ENCODE measurements around the gene MRPL2.
A peak's percentile ranks its signal among the peaks of the same experiment; 100 is the strongest.

Gene MRPL2

DNA sequence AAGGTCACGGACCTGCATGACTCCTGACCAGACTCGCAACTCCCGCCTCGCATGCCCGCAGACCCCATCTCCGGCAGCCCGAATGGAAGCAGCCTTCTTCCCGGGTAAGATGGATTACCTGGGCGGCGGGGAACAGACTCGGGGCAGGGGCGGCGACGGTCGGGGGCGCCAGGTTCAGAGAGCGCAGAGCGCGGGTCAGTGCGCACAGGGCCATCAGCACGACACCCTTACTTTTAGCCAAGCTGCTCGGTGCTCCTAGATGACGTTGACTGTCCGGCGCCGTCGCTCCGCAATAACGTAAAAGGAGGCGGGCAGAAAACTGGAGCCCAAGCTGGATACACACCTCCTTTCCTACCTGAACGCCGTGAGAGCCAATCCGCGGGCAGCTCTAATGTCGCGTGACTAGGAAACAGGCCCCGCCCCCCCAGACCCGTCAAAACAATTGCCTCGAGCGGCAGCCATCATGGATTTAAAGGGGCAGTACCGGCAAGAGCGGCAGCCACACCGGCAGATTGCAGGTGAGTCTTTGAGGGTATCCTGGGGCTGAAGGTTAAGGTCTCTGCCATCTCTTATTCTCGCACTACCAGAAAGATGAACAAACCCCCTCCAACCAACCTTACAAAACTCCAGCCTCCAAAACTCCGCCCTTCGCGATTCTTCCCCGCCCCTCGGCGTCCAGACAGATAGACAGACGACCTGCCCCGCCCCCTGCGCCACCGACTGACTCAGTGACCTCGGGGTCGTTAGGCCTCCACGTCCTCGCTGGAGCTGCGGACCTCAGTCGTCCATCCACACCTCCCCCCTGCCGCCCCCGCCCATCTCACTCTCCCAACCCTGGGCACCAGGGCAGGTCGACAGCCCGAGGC, at the start of gene MRPL2, which contains the start of gene KLC4:
Gene MRPL2 (minus strand): TSS at position 267 of the 866 bp plus-strand sequence. CDS start 53 bp downstream, at position 214.
Gene KLC4 (plus strand): TSS at position 464 of the 866 bp plus-strand sequence. CDS start 1,705 bp downstream, outside the sequence.
- peak; percentile 98 to 99 for DNase-seq

DNA sequence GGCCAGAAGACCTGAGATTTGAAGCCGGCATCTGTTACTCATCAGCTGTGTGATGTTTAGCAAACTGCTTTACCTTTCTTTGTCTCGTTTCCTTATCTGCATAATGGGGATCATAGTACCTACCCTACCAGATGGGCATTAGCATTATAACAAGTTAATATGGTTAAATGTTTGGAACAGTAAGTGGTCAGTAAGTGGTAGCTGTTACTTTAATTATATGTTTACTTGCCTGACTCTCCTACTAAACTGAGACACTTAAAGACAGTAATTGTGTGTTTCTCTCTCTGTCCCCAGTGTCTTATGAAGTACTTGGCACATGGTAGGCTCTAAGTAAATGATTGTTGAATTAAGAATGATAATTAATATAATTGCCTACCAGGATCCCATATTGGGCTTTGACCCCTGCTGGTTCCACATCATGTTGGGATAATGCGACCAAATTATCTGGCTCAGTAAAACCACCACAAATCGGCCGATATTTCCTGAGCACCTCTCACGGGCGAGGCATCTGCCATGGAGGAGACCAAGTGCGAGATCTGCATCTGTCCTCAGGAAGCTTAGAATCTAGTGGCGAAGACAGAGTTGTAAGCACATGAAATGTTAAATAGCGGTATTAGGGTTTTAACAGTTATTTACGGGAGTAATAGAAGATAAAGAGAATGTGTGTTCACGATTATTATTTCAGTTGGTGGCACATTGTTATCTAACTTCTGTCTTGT, 48.3 kb upstream of the MRPL2 start:
- DNase-seq = no peak

DNA sequence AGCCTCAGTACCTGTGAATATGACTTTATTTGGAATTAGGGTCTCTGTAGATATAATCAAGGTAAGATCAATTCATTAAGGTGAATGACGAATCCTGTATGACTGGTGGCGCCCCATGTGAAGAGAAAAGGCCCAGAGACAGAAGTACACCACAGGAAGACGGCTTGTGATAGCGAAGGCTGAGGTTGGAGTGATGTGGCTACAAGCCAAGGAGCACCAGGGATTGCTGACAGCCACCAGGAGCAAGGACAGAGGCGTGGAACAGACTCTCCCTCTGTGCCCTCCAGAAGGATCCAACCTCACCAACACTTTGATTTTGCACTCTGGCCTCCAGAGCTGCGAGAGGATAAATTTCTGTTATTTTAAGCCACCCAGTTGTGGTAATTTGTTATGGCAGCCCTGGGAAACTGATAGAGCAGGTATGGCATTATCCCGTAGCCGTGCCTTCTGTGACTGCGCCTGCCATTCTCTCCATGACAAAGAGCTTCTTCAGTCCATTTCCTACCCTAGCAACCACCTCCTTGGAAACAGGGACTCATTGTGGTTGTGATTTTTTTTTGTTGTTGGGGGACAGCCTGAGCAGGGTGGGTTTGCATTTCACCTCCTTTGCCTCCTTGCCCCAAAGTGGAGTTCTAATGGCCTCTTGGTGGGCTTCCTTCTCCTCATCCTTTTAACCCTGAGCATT, 46.4 kb upstream of the MRPL2 start:
- DNase-seq = no peak

DNA sequence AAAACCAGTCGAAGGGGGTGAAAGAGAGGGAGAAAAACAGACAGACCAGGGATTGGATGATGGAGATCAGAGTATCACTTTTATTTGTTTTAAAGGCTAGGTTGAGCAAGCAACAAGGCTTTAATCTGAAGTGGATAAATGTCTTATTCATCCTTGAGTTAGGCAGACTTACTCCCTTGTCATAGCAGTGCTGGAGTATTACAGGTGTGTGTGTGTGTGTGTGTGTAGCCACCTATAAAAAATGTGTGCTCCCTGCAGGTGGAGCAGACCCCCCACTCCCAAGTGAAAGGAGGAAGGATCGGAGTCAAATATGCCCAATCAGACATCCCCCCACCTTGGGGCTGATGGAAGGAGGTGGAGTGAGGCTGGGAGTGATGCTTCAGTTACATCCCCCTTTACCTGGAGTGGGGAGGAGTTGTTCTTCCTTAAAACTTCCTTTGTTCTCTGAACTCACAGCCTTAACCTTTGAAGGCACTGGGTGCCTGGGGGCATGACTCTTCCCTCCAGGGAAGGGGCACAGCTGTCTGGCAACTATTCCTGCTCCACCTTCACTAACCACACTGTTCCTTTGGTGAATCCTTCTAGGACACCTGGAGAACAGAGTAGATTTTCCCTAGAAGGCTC, 44.1 kb upstream of the MRPL2 start:
- no peak for DNase-seq

DNA sequence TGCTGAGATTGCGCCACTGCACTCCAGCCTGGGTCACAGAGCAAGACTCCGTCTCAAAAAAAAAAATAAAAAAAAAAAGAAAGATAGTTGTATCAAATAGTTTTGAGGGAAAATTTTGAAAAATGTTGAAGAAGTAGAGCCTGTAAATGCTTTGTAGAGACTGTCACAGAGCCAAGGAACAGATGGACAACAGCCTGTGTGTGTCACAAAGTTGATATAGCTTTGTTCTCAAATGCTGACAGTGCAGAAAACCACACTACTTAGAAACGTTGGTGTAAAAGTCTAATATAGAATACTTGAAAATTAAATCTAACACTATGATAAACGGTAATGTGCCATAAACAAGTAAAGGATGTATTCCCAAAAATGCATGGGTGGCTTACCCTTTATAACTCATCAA, 42.3 kb upstream of the MRPL2 start:
- DNase-seq = no peak

DNA sequence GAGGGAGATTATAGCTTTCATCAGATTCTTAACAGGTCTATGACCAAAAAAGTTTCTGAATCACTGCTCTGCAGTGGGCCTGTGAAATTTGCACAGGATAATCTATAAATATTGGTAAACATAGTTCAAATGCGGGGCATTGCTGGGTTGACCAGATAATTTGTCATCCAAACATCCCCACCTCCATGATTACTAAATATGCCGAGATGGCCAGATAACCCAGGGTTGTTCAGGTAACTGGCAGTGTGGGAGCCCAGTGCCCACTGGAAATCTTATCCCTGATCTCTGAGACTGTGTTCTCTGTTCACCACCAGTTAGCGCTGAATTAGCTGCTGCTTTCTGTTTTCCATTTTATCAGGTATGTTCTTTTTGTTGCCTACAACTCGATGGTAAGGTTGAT, 38.3 kb upstream of the MRPL2 start:
- no peak for DNase-seq

DNA sequence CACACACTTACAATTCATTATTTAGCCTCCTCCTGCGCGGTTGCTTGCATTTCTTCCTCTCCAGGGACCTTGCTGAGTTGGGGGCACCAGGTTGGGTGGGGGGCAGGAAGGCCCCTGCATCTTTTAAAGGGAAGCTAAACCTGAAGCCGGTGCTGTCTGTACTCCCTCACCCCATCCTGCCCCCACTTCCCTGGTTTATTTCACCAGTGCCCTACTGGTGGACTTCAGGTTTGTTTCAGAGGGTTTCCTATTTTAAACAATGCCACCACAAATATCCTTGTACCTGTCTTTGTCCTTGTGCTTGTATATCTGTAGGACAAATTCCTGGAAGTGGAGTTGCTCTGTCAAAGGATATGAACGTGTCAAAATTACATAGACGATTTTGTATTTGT, 37.9 kb upstream of the MRPL2 start:
- DNase-seq = no peak

DNA sequence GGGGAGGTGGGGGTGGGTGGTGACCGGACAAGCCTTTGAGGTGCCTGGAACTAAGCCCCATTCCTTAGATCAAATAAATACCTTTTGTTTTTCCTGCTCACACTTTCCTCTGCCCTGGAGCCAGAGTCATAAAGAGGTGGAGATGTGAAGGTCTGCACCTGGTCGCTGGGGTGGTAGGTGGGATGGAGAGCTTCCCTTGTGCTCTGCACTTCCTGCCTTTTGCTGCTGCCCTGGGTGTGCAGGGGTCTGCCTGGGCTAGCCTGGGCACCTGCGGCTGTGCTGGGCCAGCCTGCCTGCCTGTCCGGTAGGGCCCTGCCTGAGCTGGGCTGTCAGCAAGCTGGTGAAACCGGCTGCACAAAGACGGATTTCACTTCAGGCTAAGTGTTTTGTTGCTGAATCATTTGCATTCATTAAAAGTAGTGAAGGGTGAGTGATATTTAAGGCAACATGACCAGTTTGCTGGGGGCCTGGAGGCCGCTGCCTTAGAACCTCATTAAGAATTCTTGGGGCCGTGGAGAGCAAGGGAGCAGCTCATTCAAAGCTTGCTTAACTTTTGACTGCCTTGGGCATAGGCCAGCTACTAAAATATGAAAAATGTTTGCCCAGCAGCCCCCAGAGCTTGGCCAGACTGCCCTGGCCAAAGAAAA, 37.3 kb upstream of the MRPL2 start:
- DNase-seq = no peak

DNA sequence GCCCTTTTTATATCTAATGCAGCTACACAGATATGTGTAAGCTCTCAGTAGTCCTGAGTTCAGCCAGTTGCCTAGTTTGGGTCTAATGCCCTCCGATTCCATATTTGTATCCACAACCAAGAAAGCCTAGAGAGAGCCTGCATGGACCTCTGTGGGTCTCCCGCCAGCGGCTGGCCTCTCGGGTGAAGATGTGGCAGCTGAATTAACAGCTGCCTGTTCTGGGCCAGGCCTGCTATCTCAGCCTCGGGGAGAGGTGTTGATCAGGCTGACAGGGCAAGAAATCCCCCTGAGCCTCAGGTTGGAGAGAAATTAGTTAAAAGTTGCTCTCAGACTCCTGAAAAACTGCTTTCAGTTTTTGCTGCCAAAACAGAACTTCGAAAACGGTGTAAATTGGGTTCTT, 36.7 kb upstream of the MRPL2 start:
- DNase-seq = no peak

DNA sequence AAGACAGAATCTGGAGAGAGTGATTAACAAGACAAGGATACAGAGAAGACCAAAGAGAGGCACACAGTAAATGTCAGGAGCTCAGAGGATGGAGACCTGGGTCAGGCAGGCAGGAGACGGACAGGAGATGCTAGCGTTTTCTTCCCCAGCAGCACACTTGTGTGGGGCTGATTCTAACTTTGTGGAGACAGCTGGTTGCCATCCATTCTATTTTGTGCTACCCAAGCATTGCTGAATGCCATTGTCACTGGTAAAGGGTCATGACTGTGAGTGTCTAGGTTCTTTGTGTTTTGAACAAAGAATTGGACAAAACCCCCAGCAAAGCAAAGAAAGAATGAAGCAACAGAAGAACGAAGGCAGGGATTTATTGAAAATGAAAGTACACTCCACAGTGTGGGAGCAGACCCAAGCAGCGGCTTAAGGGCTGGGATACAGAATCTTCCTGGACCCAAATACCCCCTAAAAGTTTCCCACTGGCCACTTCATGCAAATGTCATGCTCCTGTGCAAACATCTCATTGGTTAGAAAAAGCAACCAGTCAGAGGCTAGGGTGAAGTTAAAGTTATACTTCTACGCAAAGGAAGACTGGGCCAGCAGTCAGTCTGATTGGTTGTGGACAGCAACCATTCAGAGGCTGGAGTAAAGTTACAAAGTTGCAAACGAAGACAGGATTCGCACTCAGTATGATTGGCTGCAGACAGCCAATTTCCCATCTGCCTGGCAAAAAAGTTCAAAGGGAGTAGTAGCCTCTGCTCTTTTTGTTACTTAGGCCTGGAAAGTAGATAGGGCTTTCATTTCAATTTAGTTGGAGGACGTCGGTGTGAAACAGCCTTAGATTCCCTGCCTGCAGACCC, 34.4 kb upstream of the MRPL2 start:
- no peak for DNase-seq

DNA sequence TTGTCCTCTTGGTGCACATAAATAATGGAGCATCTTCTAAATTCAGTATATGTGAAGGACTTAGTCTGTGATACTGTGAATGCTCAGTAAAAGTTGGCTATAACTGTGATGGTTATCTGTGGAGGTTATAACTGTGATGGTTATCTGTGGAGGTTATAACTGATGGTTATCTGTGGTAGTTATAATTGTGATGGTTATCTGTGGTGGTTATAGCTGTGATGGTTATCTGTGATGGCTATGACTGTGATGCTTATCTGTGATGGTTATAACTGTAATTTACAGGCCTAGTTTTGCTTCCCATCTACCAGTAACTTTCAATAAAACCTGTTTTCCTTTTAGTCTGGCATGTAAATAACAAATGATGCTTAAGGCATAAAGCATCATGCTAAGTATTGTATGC, 33.4 kb upstream of the MRPL2 start:
- DNase-seq = no peak

DNA sequence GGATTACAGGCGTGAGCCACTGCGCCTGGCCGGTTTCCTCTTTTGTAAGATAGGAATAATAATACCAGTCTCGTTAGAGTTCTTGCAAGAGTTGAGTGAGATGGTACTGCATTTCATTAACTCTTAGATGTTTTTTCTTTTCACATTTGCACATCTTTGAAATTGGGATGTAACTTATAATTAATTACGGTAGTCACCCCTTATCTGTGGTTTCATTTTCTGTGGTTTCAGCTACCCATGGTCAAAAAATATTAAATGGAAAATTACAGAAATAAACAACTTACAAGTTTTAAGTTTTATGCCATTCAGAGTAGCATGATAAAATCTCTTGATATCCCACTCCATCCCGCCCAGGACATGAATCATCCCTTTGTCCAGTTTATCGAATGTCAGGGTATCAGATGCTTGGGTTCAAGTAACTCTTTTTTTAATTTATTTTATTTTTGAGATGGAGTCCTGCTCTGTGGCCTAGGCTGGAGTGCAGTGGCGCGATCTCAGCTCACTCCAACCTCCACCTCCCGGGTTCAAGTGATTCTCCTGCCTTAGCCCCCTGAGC, 32.3 kb upstream of the MRPL2 start:
- DNase-seq = no peak

DNA sequence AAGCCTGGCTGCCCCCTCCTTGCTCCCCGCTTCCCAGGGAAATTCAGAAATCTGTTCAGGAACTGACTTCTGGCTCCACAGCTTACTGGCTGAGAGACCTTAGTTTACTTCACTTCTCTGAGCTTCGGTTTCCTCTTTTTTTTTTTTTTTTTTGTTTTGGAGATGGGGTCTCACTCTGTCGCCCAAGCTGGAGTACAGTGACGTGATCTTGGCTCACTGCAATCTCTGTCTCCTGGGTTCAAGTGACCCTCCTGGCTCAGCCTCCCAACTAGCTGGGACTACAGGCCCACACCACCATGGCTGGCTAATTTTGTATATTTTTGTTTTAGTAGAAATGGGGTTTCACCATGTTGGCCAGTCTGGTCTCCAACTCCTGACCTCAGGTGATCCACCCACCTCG, 31.8 kb upstream of the MRPL2 start:
- no peak for DNase-seq

DNA sequence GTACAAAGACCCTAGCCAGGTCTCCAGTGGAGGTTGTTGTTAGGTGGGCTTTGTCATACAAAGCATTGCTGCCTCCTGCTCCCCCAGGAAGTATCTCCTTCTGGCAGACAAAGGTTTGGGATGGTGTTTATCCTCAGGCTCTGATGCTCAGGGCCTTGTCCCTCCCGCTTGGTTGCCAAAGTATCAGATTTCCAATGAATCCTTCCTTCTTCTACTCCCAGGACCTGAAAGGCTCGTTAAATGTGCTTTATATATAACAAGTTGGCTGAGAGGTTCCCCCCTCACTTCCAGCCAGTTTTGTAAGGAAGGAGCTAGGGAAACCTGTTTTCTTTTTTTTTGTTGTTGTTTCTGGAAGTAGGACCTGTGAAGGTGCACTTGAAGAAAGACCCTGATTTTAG, 31.3 kb upstream of the MRPL2 start:
- DNase-seq = no peak

DNA sequence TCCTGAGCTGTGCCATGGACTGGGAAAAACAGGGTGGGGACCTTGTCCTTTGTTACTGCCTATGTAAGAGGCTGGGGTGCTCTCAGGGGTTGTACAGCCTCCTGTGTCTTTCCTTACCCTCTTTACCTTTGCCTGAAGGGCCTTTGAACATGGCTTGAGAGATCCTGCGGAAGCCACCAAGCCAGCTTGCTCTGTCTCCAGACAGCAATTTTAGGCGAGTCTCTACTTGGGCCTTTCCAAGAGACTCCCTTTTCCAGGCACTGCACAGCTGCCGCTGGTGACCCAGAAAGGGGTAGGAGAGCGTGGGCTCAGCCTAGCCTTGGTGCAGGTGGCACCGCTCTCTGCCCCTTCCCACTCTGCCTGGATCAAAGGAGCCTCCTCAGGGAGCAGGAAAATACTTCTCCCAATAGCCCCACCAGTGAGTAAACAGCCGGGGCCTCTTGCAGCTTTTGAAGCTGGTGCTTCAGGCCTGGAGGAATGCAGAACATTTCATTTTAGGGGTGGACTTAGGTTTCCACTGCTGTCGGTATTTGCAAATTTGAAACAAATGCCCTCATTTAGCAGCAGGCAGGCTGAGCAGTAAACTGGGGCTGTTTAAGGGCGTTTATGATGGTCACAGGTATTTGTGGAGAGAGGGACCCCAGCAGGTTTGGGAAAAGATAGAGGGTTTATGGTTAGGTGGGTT, 30.8 kb upstream of the MRPL2 start:
- DNase-seq = no peak

DNA sequence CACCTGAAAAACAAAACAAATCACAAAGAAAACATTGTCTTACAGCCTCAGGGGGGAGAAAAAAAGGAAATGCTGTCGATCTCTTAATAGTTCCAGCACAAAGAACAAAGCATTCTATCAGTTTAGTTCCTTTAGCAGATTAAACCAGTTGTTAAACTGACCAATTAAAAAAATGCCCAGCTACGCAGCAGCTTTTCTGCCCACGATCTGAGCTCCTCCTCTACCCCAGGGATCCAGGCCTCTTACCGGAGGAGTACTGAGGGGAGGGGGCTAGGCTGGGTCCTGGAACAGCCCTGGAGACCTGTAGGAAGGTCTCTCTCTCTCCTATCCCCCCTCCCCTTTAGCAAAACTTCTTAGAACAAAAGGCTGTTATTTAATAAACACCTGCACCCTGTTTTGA, 30.2 kb upstream of the MRPL2 start:
- DNase-seq = no peak

DNA sequence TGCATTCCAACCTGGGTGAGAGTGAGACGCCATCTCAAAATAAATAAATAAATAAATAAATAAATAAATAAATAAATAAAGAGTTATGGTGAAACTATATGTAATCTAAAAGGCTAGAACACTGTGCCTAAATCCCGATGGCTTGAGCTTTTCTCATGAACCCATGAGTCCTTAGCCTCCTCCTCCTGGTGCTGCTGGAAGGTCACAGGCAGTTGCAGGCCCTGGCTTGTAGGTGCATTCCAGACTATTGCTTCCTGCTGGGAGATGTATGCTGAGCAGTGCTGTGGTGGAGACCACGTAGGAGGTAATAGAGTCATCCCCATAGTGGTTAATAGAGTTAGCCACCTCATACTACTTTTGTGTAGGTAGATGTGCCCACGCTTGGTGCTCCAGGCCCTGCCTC, 29.4 kb upstream of the MRPL2 start:
- DNase-seq = no peak

DNA sequence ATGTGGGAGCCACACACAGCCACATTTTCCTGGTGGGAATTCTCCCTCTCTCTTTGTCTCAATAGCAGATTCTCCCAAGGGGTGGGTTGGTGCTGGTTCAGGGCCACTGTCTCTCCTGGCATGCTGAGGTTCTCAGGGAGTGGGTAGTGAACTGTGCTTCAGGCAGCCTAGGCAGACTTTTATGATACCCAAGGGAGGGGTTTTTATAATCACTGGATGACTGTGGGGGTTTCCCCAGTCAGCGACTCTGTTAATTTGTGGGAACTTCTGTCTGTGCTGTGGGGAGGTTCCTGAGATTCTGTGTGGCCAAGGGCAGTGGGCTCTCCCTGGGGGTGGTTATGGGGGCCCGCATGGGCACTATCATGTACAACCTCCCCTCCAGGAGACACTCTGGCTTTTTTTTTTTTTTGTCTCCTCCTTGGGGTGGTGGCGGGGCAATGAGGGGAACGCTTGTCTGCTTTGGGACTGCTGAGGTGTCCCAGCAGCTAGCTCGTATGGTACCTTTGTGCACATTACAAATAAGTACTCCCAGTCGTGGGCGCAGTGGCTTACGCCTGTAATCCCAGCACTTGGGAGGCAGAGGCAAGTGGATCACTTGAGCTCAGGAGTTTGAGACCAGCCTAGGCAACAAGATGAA, 26.9 kb upstream of the MRPL2 start:
- DNase-seq = peak; percentile 30 to 35

DNA sequence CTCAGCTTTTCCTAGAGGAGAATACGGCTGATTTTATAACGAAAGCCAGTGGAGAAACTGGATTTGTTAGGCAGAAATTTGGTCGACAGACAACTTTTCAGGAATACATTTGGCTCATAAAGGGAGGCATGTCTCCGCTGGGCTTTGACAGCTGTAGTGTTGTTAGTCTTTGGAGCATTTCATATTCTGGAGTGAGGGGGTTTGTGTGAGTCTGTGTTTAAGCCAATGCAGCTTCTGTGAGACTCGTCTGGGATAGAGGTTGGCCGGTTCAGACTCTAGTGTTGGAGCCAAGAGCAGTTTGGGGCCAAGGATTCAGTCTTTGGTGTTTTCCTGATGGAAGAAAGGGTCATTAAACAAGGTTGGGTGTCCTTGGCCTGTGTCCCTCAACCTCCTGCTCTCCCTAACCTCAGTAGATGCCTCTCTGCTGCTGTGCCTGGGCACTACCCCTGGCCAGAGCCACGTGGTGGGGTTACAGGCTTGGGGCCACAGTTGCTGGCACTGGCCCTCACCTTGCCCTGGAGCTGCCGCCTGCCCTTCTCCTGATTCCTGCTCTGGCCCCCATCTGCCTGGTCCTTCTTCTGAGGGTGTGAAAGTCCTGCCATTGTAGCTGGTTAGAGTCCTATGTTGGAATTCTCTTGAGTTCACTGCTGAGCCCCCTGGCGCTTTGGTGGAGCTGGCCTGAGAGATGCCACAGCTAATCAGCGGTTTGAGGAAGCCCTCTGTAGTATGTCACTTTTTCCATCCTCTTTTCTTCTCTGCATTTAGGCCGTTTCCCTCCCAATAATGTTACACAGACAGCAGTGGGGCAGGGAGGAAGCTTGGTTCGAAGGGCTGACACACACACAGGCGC, 23.8 kb upstream of the MRPL2 start:
- no peak for DNase-seq
